ENCODE results near the gene TCF7L2. TPM values are rescaled to one million over a fixed set of nuclear protein-coding genes. Genes with fewer than 3 reads are reported as not detected.

The TCF7L2 gene
- total and polyA plus RNA-seq, 9 of the 15 experiments (the other 6 are each of a cell fraction or from before 2014, with no cell fraction given), result 0.32 to 2.8 (median 0.92) TPM

GRCh38 chr10:113060201-113061053 is 110.4 kb downstream of the TCF7L2 start (continued):
- TF ChIP-seq NR0B1 (IDR thresholded peaks at IDR 0.05; ENCODE audit: partially characterized antibody) (no peak), NR3C1 (CRISPR knock-in tag; IDR thresholded peaks at IDR 0.05) (no peak), ATF3 (IDR thresholded peaks at IDR 0.05) (no peak), ATF3 (CRISPR knock-in tag; conservative IDR thresholded peaks at IDR 0.05) (no peak), JUNB (CRISPR knock-in tag; conservative IDR thresholded peaks at IDR 0.05) (no peak), CGGBP1 (CRISPR knock-in tag; IDR thresholded peaks at IDR 0.05) (no peak), RHOXF2B (CRISPR knock-in tag; conservative IDR thresholded peaks at IDR 0.05) (no peak), CREB1 (IDR thresholded peaks at IDR 0.05) (no peak; the same call in 1 of the 2 replicates), CREB1 (CRISPR knock-in tag; IDR thresholded peaks at IDR 0.05) (no peak), SPI1 (IDR thresholded peaks at IDR 0.05; ENCODE audit: borderline replicate concordance, low read depth, low read length) (peak; percentile 50; the same call in 1 of the 2 replicates), CHD1 (IDR thresholded peaks at IDR 0.05; ENCODE audit: low read length) (no peak), POLR2A (conservative IDR thresholded peaks at IDR 0.05) (peak; percentile 70; the same call in 1 of the 2 replicates), ZFP36 (IDR thresholded peaks at IDR 0.05; ENCODE audit: low read depth, low read length, partially characterized antibody) (no peak), HNRNPH1 (optimal IDR thresholded peaks at IDR 0.05; ENCODE audit: low read depth, low read length) (no peak), TFAM (CRISPR knock-in tag; conservative IDR thresholded peaks at IDR 0.05) (no peak), NFIC (IDR thresholded peaks at IDR 0.05) (peak; percentile 83), ZNF165 (CRISPR knock-in tag; IDR thresholded peaks at IDR 0.05; ENCODE audit: borderline replicate concordance) (no peak), SNAPC5 (CRISPR knock-in tag; IDR thresholded peaks at IDR 0.05) (no peak), ZSCAN32 (CRISPR knock-in tag; IDR thresholded peaks at IDR 0.05) (no peak), ZBTB9 (CRISPR knock-in tag; IDR thresholded peaks at IDR 0.05) (no peak), PHTF2 (CRISPR knock-in tag; IDR thresholded peaks at IDR 0.05) (no peak), ZNF780A (CRISPR knock-in tag; IDR thresholded peaks at IDR 0.05) (no peak), ESRRA (IDR thresholded peaks at IDR 0.05; ENCODE audit: borderline replicate concordance, low read depth) (peak; percentile 49; the same call in 1 of the 2 replicates)
- TF ChIP-seq, protein P1, sequence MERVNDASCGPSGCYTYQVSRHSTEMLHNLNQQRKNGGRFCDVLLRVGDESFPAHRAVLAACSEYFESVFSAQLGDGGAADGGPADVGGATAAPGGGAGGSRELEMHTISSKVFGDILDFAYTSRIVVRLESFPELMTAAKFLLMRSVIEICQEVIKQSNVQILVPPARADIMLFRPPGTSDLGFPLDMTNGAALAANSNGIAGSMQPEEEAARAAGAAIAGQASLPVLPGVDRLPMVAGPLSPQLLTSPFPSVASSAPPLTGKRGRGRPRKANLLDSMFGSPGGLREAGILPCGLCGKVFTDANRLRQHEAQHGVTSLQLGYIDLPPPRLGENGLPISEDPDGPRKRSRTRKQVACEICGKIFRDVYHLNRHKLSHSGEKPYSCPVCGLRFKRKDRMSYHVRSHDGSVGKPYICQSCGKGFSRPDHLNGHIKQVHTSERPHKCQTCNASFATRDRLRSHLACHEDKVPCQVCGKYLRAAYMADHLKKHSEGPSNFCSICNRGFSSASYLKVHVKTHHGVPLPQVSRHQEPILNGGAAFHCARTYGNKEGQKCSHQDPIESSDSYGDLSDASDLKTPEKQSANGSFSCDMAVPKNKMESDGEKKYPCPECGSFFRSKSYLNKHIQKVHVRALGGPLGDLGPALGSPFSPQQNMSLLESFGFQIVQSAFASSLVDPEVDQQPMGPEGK (CRISPR knock-in tag; IDR thresholded peaks at IDR 0.05; ENCODE audit: borderline replicate concordance), result no peak
